GM13977 (cell line): ENCODE results near the gene RMRP.
A peak's percentile ranks its signal among the peaks of the same experiment; 100 is the strongest.
"Not testable (repeated sequence)": the region's sequence is repeated elsewhere in the genome, so short reads cannot be mapped to it uniquely, and the experiment has no call there.

ENCODE experiments used
- DNase-seq: peaks from one replicate; pipeline ENCODE4 v3.0.0; 2012; ENCODE audit warnings: low spot score
- in situ Hi-C: fragments of 300-500 bp; cut with MboI; formaldehyde crosslinking; loops from one replicate; pipeline ENCODE4 v1.12.0; 2022; ENCODE audit warnings: low sequenced_read_pairs, low pct_unique_long_range_greater_than_20kb, mixed read lengths, inconsistent platforms; ENCODE audit not compliant: unreplicated experiment
- TF ChIP-seq, protein P1 (sequence below): IDR thresholded peaks from 2 replicates; pipeline ENCODE4 v1.5.1; 2012; ENCODE audit warnings: mild to moderate bottlenecking, control low read depth; ENCODE audit not compliant: insufficient read depth; ENCODE audit errors: extremely low read depth, missing control alignments

The RMRP gene

DNA sequence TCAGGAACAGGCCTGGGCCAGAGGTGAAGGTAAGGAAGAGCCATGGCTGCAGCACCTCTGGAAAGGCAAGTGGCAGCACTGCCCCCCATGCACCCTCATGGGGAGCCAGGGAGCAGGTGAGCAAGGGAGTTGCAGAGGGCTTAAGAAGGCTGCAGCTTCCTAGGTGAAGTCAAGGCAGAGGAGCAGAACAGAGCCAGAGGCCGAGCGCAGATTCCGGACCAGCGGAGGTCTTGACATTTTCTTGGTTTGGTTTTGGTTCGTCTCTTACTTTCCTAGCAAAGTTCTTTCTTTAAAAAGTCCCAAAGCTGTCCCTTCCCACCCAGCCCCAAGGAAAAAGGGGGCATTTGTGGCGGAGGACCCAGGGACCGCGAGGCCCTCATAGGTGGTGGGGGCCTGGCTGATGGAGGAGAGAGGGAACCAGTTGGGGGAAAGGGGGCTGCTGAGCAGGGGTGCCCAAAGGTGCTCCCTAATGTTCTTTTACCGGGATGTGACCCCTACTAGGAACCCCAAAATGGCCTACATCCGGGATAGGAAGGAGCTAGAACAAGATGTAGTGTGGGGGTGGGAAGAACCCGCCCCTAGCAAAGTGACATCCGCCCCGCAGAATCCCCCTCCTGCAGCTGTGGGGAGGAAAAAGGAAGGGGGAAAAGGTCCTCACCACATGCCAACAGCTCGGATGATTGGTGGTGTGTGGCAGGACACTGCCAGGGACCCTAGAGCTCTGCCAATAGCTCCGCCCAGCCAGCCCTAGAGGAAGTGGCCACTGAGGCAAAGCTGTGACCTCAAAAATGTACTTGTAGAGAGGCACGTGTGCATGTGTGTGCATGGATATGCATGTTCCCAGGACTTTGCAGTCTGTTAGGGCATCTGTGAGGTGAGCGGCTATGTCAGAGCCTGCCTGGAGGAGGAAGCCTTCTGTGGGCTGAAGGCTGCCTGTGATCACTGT lies 38.7 kb downstream of the RMRP start:
- DNase-seq, result peak; percentile 44
- TF ChIP-seq, protein P1, sequence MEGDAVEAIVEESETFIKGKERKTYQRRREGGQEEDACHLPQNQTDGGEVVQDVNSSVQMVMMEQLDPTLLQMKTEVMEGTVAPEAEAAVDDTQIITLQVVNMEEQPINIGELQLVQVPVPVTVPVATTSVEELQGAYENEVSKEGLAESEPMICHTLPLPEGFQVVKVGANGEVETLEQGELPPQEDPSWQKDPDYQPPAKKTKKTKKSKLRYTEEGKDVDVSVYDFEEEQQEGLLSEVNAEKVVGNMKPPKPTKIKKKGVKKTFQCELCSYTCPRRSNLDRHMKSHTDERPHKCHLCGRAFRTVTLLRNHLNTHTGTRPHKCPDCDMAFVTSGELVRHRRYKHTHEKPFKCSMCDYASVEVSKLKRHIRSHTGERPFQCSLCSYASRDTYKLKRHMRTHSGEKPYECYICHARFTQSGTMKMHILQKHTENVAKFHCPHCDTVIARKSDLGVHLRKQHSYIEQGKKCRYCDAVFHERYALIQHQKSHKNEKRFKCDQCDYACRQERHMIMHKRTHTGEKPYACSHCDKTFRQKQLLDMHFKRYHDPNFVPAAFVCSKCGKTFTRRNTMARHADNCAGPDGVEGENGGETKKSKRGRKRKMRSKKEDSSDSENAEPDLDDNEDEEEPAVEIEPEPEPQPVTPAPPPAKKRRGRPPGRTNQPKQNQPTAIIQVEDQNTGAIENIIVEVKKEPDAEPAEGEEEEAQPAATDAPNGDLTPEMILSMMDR, result no peak
- in situ Hi-C loops, result no loop called here

DNA sequence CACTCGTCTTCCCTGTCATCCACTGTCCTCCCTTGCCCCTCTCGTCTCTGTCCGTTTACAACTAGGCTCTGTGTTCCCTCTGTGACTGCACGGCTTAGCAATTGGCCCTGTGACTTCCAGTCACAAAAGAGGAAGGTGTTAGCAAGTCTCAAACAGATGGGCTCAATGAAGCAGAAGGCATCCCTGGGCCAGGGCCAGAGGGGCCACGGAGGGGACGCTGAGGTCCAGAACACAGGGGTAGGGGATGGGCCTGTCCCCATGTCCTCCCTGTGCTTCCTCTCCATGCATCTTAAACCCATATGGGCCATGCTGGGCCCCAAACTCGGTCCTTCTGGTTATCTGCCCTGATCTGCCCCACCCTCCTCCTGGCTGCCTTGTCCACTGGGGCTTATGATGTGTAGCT lies 39.5 kb downstream of the RMRP start, which contains the start of gene CD72:
Gene CD72 (minus strand): TSS at position 89 of the 403 bp plus-strand sequence. CDS start 110 bp downstream, outside the sequence.
- no peak for DNase-seq
- TF ChIP-seq, protein P1, result no peak
- in situ Hi-C loops, result no loop called here

DNA sequence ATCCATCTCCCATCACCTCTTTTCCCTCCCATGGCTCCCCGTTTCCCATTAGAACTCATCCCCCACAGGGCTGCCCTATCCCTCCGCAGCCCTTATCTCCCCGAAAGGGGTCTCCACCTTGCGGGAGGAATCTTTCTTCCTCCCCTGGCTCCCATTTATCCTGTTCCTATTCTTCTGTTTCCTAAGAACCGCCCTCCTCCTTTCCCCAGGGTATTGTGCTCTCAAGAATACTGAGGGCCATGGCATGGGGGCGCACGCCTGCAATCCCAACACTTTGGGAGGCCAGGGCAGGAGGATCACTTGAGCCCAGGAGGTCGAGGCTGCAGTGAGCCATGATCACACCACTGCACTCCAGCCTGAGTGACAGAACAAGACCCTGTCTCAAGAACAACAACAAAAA lies 40.3 kb downstream of the RMRP start:
- in situ Hi-C loops, result no loop called here
- TF ChIP-seq, protein P1, result no peak

DNA sequence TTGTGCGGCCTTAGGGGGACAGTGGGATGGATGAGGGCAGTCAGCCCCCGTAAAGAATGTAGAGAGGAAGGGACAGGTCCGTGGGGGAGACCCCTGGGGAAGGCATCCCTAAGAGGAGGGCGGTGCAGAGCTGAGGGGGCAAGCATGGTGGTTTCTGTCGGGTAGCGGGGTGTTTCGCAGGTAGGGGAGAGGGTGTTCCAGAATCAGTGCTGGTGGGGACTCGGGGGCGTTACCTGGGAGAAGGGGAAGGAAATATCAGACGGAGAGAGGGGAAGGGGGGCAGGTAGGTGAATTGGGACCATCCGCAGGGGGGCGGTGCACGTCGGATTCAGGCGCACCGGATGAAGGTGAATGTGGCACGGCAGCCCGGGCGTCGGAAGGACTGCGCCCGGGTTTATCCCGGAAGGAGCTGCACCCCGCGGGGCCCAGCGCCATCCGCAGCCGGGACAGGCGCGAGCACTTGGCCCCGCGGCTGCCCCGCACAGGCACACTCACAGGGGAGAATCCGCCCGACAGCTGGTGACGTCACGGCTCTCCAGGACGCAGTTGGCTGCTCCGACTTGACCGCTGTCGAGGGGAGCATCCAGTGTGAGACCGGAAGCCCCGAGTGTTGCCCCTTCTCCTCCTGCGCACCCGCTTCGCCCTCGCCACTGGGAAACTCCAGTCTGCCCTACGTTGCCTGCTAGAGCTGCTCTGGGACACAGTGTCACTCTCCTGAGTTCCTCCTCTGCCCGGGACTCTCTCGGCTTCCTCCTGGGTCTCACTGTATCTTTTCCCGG lies 40.9 kb downstream of the RMRP start:
- TF ChIP-seq, protein P1, result peak; percentile 49
- DNase-seq, result peak; percentile 83
- in situ Hi-C loops, result no loop called here

More for the DNA sequence above, 40.3 kb downstream of the RMRP start:
- no peak for DNase-seq

DNA sequence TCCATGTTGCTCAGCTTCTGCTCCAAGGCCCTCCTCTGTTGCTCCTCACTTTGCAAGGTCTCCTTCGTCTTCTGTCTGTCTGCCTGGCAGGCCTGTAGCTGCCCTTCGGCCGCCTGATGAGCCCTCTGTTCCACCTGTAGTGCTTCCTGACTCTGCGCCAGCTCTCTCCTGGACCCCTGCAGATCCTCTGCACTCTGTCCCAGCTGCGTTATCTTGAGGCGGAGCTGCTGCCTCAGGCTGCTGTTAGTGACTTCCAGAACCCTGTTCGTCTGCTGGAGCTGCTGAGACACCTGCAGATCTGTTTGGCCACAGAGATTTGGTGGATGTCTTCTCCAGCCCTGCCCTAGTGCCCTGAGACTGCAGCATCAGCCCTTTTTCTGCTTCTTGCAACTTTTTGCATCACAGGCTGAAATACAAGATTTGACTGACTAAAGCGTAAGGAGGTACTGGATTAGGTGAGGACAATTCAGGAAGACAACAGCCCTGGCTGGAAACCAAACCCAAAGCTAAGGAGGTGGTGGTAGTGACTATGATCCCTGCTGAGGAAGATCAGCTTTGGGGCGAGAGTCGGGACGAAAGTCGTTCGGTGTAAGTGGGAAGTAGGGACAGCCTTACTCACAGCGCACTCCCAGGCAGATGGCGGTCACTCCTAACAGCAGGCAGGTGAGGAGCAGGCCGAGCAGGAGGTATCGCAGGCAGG lies 41.7 kb downstream of the RMRP start:
- TF ChIP-seq, protein P1, result no peak
- no peak for DNase-seq
- in situ Hi-C loops, result no loop called here

DNA sequence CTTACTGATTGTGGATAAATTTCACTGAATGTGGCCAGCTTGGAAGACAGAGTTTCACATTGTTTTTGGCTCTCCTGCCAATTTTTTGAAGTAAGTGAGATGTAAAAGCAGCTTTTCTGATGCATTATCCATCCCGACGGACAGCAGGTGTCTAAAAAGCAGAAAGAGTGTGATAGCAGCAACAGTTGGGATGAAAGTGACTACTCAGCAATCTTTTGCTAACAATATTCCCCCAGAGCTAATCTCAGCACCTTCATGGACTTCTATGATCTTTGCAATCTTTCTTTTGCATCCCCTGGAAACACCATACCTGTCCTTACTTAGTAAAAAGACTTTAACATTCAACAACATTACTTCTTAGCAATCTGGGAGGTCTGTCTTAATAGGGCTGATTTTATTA lies 45.0 kb downstream of the RMRP start:
- DNase-seq, result no peak
- in situ Hi-C loops, result no loop called here
- TF ChIP-seq, protein P1, result no peak

DNA sequence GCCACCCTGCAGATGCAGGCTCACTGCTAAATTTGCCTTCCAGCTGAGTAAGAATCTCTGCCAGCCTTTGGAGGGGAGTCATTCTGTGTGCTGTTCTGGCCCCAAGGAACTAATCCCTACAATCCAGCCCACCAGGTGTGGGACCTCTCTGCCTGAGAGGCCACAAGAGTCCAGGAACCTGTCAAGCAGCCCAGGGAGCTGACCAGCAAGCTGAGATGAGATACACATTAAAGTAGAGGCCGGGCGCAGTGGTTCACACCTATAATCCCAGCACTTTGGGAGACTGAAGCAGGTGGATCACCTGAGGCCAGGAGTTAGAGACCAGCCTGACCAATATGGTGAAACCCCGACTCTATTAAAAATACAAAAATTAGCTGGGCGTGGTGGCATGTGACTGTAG lies 45.8 kb downstream of the RMRP start:
- in situ Hi-C loops, DNase-seq: not testable (repeated sequence)
